Measurements from ENCODE around the gene CRABP1.

The CRABP1 gene

DNA sequence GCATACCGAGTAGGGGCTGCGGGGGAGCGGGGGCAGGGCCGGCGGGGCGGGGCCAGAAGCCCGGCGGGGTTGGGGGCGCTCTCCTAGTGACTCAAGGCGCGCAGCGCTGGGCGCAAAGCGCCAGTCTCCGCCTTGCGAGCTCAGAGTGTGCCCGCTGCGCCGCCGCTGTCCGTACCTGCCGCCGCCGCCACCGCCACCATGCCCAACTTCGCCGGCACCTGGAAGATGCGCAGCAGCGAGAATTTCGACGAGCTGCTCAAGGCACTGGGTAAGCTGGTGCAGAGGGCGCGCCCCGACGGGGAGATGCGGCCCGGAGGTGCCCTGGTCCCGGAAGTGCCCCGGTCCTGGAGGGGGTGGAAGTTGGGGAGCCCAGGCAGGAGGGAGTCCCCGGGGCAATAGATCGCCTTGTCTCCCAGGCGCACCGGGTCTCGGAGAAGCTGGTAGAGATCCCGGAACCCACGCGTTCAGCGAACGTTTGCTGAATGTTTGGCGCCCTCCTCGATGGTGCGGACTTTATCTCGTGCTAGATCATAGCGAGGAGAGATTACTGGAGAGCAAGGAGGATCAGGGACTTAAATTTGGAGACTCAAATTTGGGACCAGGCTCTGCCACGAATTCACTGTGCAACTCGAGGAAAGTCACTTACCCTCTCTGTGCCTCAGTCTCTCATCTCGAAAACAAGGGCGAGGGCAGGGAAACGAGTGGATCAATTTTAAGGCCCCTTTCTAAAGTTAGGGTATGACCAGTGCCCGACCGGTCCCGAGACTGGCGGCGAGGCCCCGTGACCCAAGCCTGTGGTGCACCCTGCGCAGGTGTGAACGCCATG lies at the start of gene CRABP1:
CRABP1 (plus strand) TSS at position 123 of the 826 bp plus-strand sequence; CDS start at position 199, 76 bp downstream.
- no peak for DNase-seq (ENCODE audit: low read depth, low spot score)

DNA sequence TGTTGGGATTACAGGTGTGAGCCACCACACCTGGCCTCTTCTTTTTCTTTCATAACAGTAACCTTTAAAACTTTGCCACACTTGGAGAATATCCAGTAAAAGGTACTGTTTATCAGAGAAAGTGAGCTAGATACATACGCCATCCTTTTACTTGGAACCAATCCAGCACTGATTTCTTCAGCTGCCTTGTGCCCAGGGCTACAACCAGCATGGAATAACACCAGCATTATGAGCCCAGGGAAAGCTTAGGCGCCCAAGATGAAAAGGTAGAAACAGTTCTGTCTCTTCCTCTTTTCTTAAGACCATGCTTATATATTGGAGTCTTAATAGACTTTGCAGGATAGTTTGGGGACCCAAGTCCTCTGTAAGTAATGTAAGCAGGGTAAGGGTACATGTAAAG lies 49.1 kb upstream of the CRABP1 start:
- no peak for DNase-seq (ENCODE audit: low read depth, low spot score)

GRCh38 chr15:78291698-78292097 lies 48.5 kb upstream of the CRABP1 start:
- DNase-seq (ENCODE audit: low read depth, low spot score): no peak

DNA sequence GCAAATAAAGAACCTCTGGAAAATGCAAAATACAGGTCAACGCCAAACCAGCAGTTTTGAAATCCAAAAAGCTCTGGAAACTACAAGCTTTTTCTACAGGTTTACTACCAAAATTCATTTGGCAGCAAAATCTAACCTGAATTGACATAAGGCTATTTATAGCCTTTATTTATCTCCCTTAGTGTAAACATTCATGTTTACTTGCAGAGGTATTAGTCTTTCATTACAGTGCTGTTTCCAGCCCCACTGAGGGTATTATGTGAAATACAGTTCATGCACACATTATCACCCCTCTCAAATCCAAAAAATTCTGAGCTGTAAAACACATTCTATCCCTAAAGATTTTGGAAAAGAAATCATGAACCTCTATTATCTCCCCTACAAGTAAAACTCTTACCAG lies 47.9 kb upstream of the CRABP1 start:
- no peak for DNase-seq (ENCODE audit: low read depth, low spot score)

DNA sequence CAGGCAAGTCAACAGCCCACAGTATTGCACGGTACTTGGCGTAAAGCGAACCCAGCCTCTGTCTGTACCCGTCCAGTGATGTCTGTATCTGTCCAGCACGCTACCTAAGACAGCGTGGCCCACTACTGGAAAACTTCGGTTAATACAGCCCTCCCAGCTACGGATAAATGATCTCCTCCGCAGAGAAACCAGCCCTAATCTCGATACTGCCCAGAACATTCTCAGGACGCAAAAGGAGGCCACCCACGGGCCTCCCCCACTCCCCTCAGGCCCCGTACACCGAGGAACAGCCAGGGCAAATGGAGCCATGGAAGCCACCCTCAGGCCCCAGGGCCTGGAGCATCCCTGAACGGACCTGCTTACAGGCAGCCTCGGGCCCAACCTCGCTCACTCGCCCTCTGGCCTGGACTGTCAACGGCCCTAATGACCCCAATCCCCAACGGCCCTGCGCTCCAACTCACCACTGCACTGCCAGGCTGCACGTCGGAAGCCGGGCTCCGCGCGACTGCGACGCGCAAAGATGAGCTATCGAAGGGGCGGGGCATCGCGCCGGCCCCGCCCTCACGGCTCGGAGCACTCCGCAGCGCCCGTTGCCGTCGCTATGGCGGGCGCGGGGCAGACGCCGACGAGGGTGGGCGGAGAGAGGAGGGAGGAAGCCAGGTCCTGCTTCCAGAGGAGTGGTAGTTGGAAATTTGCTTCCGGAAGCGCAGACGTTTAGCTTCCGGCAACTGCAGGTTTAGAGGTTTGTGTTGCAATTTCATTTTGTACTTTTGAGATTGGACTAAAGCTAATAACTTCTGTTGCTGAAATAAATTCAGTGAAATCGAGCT lies 40.8 kb upstream of the CRABP1 start, which contains the start of gene SKIC8:
SKIC8 (minus strand) TSS at position 509 of the 830 bp plus-strand sequence. CDS start 3,923 bp downstream, outside the sequence.
- no peak for DNase-seq (ENCODE audit: low read depth, low spot score)

- no peak for DNase-seq (ENCODE audit: low read depth, low spot score)
These were observed 38.8 kb upstream of the CRABP1 start for GRCh38 chr15:78301326-78301725.

DNA sequence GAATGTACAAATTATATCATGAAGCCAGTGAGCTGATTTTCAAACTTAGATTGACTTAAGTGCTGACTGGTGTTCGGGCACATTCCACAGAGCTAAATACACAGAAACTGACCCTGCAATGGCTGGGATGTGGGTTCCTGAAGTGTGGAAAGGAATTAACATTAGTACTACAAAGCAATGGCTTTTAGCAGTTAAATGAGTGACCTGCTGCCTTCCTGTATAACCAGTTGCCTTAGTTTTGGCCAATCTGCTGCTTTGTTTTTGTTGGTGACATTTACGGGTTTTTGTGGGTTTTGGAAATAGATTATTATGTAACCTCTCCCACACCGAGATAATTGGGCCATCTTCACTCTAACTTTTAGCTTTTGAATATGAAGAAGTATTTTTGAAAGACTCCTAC lies 38.3 kb upstream of the CRABP1 start:
- no peak for DNase-seq (ENCODE audit: low read depth, low spot score)

DNA sequence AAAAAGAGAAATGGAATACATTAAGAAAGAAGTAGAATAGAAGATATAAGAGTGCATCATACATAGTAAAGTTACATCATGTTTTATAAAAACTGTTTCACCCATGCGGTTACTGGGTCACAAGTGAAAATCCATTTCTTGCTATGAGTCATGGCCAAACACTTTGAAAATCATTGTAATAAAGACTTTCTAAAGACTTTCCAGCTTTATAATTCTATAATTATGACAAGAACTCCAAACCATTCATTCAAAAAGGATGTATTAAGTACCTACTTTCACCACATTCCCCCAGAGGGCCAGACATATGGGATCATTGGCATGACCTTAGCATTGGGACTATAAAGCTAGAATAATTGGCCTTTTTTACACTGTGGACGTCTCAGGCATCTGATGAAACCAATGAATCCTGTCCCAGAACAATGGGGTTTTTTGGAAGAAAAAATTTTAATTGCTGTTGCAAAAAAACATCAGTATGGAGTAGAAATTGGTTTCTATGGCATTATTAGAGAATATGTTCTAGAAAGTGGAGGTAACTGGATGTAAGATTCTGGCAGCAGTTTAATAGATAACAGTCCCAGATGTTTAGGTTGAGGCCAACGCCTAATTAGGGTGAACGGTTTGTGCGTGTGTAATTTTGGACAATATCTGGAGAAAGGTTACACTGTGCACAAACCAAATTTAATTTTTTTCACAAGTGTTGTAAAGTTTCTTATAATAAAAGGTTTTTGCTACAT lies 37.4 kb upstream of the CRABP1 start:
- no peak for DNase-seq (ENCODE audit: low read depth, low spot score)

GRCh38 chr15:78304216-78305066 lies 35.7 kb upstream of the CRABP1 start:
- no peak for DNase-seq (ENCODE audit: low read depth, low spot score)

GRCh38 chr15:78306176-78306774 lies 33.9 kb upstream of the CRABP1 start:
- DNase-seq (ENCODE audit: low read depth, low spot score): no peak

GRCh38 chr15:78307976-78308375 lies 32.2 kb upstream of the CRABP1 start:
- DNase-seq (ENCODE audit: low read depth, low spot score): no peak

DNA sequence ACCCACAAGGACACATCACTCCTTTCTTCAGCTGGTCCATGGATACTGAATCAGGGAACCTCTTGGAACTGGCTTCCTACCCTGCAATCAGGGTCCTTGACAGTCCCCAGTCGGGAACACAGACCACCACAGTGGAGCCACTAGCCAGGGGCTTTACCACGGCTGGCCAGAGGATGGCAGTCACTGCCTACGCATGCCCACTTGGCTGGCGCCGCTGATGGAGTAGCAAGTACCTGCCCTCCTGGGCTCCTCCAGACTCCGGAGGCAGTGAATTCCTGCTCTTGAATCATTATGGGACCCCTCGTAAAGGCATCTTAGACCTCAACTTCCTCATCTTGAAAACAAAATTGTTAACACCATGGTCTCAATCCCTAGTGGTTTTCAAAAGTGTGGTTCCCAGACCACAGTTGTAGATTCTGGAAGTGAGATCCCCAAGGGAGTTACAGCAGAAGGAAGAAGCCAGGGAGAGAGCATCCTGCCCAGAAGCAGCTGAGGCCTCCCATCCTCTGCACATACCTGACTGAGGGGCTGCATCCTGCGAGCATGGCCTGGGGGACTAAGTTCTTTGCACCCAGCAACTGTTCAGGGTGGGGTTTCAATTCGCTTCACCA lies 31.6 kb upstream of the CRABP1 start:
- no peak for DNase-seq (ENCODE audit: low read depth, low spot score)

GRCh38 chr15:78311292-78311691 lies 28.9 kb upstream of the CRABP1 start:
- no peak for DNase-seq (ENCODE audit: low read depth, low spot score)

- DNase-seq (ENCODE audit: low read depth, low spot score): no peak
These were observed 27.6 kb upstream of the CRABP1 start for GRCh38 chr15:78312536-78312935.

DNA sequence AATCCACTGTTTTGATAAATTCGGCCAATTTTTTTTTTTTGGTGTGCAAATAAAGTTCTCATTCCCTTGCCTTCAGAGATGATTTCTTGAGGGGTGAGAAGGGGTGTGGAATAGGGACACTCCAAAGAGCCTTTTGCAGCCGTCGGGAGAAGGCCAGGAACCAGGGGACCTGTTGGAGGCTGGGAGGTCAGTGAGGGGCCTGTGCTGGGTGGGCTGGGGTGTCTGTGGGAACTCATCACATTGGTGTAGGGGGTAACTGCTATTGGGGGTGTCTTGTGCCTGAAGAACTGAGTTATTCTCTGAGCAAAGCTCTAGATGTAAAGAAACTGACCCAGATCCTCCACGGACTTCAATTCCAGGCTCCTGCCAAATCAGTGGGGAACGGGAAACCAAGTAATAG lies 27.2 kb upstream of the CRABP1 start:
- no peak for DNase-seq (ENCODE audit: low read depth, low spot score)

DNA sequence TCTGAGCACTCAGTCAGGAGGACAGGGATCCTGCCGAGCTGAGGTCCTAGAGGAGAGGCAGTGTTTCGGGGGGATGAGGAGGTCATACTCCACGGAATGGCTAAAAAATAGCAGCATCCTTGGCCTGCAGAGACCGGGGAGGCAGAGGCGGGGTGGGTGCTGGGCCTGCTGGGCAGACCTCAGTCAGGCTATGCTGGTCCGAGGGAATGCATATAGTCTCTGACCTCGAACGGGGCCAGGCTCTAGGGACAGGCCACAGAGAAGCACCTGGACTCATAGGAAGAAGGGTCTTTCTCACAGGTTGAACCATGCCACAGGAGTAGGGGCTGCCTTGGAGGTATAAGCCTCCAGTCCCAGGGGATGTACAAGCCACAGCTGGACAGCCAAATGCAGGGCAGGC lies 26.8 kb upstream of the CRABP1 start:
- DNase-seq (ENCODE audit: low read depth, low spot score): no peak

GRCh38 chr15:78314181-78314581 lies 26.0 kb upstream of the CRABP1 start:
- DNase-seq (ENCODE audit: low read depth, low spot score): no peak

DNA sequence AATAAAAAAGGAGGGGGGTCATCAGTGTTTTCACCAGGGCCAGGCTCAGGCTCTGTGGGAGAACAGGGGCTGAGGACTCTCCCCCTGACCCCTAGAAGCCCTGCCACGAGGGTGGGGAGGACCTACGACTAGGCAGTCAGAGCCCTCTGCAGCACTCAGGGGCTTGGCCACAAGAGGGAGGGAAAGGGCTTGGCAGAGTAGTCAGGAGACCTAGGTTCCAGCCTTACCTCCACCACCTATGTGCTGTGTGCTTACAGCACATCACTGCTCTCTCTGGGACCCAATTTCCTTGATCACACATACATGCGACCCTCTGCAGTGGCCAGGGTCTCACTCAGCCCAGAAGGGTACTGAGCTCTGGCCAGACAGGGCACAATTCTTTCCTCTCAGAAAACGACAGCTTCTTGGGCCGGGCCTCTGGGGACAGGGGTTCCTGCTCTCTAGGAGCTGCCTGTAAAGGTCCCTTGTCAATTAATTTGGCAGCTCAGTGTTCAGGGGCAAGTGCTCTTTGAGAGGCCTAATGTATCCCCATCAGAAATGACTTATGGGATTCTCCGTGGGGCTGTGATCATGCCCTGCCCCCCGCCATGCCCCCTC lies 24.4 kb upstream of the CRABP1 start:
- no peak for DNase-seq (ENCODE audit: low read depth, low spot score)

- no peak for DNase-seq (ENCODE audit: low read depth, low spot score)
These were observed 23.7 kb upstream of the CRABP1 start for GRCh38 chr15:78316283-78317083.

Data from iPS DF 19.7 (cell line).